A549 treated with AZD9567 at 1 μM for 4 hours (cell line): ENCODE data around the gene STPG1. TPM values are rescaled to one million over a fixed set of nuclear protein-coding genes. Genes with fewer than 3 reads are reported as not detected.

Experiments
- total RNA-seq: library from RNA; stranded (reverse); fragments of 200-300 nt; extraction: Qiagen RNA extraction; gene quantifications from 5 replicates; pipeline ENCODE4 v1.2.3, GENCODE V29; 2022; ENCODE audit not compliant: insufficient read depth

Gene STPG1, protein sequence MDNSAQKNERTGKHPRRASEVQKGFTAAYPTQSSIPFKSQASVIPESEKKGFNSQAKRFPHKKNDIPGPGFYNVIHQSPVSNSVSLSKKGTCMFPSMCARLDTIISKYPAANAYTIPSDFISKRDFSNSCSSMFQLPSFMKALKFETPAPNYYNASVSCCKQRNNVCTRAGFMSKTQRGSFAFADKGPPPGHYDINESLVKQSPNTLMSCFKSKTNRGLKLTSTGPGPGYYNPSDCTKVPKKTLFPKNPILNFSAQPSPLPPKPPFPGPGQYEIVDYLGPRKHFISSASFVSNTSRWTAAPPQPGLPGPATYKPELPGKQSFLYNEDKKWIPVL
- total RNA-seq = 5.0 to 7.5 TPM (median 5.3 TPM) in 5 replicates

GRCh38 chr1:24413350-24414163 lies at the start of gene STPG1:
Gene STPG1 (minus strand): TSS chr1:24413782. CDS start chr1:24401388, 12,394 bp downstream.

DNA sequence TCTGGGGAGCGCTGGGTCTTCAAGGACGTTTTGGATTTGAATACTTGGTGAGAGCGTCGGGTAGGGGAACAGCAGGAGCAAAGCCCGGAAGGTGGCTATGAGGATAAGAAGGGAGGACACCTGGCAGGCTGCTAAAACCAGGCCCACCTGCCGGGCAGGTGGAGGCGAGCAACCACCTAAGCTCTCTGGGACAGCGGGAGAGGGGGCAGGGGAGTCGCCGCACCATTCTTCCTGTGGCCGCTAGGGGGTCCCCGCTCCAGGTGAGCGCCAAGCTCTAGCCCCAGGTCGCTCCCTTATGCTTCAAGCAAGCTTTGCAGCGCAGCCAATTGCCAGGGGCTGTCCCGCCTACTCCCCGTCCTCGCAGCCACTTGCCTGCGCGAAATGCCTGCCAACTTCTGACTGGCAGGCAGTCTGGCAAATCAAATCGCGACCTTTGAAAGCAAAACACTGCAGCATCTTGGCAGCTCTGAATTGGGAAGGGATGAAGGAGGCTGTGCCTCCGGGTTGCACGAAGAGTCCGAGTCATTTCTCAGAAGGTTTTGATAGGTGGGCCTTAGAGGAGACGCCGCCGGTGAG lies 1.8 kb upstream of the STPG1 start, which contains the start of gene NIPAL3:
Gene NIPAL3 (plus strand): TSS at position 469 of the 576 bp plus-strand sequence. CDS start 3,746 bp downstream, outside the sequence.

DNA sequence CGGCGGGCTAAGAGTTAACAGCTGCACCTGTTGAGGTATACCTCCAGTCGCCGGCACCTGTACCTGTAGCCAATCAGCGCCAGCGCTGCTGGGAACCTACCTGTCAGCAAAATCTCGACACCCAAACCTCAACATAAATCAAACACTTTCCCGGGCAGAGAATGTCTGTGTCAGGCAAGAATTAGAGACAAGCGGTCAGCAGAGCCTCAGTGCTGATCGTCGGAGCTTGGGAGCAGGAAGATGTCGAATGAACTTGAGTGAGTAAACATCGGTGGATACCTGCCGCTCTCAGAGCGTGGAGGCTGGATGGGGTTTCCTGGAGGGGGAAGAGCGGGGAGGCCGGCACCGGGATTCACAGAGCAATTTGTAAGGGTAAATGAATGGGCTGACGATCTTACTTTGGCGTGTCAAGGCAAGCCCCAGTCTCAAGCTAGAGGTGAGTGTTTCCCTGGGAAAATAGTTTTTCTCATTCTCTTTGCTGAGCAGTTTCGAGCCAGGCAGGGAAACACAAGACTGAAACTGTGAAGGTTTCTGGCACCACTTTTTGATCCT lies 94.2 kb downstream of the STPG1 start, which contains the start of gene GRHL3:
Gene GRHL3 (plus strand): TSS at position 46 of the 552 bp plus-strand sequence. CDS start 195 bp downstream, at position 241.

Other genes with a start within 250 kb of the STPG1 start
- gene IFNLR1, start 226.5 kb downstream of the STPG1 start, total RNA-seq = 0.60 to 1.3 TPM (median 0.75 TPM) in 4 of 5 replicates, not detected in the other
- 0.39 to 0.57 TPM (median 0.50 TPM) in 4 of 5 replicates, not detected in the other for gene GRHL3, start 94.4 kb downstream of the STPG1 start, total RNA-seq
- gene NIPAL3, start 2.0 kb upstream of the STPG1 start, total RNA-seq = 5.2 to 9.1 TPM (median 6.4 TPM) in 5 replicates
- 11.1 to 20.7 TPM (median 13.8 TPM) in 5 replicates for gene RCAN3, start 89.1 kb upstream of the STPG1 start, total RNA-seq
- gene NCMAP, start 142.3 kb upstream of the STPG1 start, total RNA-seq = 0.02 to 0.12 TPM (median 0.06 TPM) in 4 of 5 replicates, not detected in the other
- gene SRRM1, start 229.5 kb upstream of the STPG1 start, total RNA-seq = 37.9 to 63.5 TPM (median 40.9 TPM) in 5 replicates